GM19438 (cell line): ENCODE results near the gene POLRMT.
"Not testable (repeated sequence)": the region's sequence is repeated elsewhere in the genome, so short reads cannot be mapped to it uniquely, and the experiment has no call there.

ENCODE experiments used
- ATAC-seq: cut with Tn5 transposase; IDR thresholded peaks from one replicate; pipeline ENCODE4 v1.9.1; 2021; ENCODE audit warnings: low read depth; ENCODE audit not compliant: unreplicated experiment

Gene POLRMT

DNA sequence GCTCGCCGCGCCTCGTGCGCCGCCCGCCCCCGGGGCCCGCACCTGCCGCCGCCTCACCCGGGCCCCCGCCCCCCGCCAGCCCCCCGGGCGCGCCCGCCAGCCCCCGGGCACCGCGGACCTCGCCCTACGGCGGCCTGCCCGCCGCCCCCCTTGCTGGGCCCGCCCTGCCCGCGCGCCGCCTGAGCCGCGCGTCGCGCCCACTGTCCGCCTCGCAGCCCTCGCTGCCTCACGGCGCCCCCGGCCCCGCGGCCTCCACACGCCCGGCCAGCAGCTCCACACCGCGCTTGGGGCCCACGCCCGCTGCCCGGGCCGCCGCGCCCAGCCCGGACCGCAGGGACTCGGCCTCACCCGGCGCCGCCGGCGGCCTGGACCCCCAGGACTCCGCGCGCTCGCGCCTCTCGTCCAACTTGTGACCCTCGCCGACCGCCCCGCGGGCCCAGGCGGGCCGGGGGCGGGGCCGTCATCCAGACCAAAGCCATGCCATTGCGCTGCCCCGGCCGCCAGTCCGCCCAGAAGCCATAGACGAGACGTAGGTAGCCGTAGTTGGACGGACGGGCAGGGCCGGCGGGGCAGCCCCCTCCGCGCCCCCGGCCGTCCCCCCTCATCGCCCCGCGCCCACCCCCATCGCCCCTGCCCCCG, 17.2 kb downstream of the POLRMT start:
- no peak for ATAC-seq

DNA sequence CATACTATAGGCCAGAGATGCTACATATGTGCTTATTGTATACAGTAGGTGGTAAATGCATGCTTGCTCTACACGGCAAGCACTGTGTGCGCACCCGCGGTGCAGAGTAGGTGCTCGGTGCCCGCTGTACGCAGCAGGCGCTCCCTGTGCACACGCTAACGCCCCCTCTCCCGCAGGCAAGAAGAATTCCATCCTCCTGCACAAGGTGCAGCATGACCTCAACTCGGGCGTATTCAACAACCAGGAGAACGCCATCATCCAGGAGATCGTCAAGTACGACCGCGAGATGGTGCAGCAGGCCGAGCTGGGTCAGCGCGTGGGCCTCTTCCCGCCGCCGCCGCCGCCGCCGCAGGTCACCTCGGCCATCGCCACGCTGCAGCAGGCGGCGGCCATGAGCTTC, 17.7 kb downstream of the POLRMT start:
- ATAC-seq = no peak

DNA sequence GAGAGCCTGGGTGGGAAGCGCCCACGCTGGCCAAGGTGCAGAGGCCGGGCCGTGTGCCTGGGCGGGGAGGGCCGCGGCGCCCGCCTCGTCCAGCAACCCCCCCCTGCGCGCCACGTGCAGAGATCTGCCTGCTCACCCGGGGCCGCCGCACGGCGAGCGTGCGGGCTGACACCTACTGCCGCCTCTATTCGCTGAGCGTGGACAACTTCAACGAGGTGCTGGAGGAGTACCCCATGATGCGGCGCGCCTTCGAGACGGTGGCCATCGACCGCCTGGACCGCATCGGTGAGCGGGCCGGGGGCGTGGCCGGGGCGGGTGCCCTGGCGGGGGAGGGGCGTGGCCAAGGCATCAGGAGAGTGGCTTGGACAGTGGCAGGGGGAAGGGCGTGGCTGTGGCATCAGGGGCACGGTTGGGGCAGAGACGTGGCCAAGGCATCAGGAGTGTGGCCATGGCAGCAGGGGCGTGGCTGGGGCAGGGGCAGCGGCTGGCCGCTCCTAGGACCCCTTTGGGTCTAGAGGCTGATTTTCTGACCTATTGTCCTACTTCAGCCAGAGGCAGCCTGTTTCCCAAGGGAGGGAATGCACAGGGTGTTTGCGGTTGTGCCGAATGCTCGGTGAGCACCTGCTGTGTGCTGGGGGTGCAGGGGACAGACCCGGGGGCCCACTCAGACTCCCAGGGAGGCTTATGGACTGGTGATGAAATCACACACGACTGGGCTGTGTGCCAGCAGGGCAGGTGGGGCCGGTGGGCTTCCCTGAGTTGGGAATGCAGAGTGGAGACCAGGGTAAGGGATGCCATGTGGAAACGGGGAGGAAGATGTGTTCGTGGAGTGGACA, 19.4 kb downstream of the POLRMT start:
- ATAC-seq = no peak

DNA sequence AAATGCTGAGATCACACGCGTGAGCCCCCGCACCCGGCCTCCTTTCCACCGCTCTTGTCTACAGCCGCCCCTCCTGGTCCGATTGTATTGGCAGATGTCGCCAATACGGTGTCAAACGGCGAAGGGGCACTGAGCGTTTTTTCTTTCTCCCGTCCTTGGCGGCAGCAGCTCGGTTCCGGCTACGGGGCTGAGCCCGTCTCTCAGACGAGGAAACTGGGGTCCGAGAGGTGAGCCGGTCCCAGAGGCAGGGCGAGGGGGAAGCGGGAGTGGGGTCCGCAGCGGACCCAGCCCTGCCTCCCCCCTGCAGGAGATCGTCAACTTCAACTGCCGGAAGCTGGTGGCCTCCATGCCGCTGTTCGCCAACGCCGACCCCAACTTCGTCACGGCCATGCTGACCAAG, 20.4 kb downstream of the POLRMT start:
- ATAC-seq = no peak

DNA sequence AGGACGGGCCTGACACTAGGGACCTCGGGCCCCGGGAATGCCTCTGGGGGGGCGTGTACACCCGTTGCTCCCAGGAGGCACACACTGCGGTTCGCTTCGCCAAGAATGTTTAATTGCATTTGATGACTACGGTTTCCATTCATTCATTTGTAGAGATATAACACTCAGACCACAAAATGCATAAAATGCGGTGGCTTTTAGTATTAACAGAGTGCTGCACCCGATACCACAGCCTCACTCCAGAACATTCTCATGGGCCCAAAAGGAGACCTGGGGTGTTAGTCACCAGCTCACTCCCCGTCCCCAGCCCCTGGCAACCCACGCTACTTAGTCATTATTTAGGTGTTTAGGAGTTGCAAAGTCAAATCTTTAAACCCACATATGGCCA, 21.9 kb downstream of the POLRMT start:
- ATAC-seq = no peak

DNA sequence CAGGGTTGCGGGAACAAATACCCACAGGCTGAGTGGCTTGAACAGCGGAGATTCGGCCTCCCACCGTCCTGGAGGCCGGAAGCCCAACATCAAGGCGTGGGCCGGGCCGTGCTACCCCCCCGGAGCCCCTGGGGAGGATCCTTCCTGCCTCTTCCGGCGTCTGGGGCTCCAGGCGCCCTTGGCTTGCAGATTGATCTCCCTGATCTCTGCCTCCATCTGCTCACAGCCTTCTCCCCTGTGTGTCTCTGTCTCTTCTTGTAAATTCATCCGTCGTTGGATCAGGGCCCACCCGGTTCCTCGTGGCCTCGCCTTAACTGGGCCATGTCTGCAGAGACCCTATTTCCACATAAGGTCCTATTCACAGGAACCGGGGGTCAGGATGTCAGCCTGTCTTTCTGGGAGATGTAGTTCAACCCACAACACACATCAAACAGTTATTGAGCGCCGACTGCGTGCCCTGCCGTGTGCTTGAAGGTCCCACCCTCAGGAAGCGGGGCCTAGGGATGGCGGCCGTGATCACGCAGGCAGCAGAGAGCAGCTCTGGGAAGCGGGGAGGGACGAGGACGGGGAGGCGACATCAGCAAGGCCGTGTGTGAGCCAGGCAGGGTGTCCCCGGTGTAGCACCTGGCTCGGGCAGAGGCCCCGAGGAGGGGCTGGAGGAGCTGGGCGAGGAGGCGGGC, 22.4 kb downstream of the POLRMT start:
- ATAC-seq = no peak

DNA sequence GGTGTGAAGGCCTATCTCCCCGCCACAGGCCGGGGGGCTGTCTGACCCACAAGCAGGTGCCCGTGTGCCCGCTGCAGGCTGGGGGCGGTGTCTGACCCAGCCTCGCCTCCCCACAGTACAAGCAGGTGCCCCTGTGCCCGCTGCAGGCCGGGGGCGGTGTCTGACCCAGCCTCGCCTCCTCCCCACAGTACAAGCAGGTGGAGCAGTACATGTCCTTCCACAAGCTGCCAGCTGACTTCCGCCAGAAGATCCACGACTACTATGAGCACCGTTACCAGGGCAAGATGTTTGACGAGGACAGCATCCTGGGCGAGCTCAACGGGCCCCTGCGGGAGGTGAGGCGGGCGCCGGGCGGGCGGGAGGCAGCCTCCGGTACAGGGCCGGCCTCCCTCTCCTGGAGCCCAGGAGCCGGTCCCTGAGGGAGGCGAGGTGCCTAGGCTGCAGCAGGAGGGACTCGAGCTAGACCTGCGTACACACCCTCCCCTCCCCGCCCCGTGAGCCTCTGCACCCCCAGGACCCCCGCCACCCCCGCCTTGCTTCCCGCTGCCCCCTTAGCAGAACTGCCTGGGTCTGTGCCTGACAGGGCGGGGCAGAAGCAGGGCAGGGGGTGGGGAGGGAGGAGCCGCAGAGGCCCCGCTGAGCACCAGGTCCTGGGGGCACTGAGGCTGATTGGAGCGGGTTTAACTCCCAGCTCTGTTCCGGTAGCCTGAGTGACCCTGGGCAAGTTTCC, 23.1 kb downstream of the POLRMT start:
- no peak for ATAC-seq

DNA sequence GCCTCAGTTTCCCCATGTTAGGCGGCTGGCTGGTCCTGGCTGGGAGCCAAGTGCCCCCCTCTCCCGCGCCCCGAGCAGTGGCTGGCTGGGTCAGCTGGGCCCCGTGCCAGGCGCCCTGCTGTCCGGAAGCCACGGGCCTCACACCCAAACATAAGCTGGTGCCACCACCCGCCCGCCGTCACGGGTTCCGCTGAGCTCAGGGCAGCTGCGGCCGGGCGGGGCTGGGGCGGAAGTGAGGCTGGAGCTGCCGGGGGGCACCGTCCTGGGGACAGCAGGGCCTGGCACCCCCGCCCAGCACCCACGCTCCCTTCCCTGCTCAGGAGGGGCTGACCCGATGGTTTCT, 24.4 kb downstream of the POLRMT start:
- no peak for ATAC-seq

DNA sequence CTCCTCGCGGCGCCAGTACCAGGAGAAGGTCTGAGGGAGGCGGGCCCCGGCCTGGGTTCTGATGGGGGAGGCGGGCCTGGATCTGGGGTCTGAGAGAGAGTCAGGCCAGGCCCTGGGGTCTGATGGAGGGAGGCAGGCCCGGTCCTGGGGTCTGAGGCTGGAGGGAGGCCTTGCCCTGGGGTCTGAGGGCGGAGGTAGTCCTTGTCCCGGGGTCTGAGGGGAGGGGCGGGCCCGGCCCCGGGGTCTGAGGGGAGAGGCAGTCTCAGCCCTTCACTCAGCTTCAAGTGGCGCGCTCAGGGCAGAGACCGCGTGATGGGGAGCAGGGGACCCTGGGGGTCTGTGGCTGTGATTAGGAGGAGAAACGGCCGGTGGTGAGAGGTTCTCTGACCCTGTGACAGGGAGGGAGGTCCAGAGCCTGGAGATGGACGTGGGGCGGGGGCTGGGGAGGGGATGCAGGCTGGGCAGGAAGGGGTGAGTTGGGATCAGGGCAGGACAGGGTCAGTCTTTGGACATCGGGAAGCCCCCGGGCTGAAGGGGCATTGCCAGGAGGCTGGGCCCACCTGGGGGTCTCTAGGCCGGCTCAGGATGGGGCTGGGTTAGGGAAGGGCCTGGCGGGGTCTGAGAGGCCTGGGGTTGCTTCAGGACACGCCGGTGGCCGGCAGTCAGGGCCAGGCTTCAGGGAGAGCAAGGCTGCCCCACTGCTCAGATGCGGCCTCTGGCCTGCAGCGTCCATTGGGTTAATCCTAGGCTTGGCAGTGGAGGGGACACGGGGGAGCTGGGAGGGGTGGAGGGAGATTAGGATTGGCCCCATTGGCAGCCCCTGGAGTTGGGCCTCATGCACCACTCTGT, 25.0 kb downstream of the POLRMT start:
- ATAC-seq = no peak

DNA sequence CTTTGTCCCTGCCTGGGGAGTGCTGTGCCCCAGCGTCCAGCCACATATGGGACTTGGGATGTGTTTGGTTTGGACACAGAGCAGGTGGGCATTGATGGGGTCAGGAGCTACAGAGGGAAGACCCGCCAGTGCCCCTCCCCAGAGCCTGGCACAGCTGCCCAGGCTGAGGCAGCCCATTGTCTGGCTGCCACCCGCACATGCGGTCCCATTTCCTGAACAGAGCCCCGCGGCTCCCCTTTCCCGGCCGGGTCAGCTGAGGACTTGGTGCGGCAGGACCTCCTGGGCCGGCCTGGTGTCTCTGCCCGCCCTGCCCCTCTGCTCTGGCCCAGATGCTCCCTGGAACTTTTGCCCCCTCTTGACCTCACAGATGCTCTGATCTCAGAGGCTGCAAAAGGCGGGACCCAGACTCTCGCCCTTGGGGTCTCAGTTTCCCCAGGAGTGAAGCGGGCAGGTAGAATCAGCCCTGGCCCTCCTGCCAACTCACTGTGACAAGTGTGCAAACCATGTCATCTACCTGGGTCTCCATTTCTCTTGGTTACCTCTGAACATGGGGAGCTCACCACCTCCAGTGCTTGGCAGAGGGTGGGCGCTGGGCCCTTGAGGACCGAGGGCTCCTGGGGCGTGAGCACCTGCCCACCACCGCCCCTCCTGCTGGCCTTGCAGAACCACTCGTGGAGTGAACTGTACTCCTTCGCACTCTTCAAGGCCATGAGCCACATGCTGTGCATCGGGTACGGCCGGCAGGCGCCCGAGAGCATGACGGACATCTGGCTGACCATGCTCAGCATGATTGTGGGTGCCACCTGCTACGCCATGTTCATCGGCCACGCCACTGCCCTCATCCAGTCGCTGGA, 25.8 kb downstream of the POLRMT start:
- ATAC-seq = no peak

DNA sequence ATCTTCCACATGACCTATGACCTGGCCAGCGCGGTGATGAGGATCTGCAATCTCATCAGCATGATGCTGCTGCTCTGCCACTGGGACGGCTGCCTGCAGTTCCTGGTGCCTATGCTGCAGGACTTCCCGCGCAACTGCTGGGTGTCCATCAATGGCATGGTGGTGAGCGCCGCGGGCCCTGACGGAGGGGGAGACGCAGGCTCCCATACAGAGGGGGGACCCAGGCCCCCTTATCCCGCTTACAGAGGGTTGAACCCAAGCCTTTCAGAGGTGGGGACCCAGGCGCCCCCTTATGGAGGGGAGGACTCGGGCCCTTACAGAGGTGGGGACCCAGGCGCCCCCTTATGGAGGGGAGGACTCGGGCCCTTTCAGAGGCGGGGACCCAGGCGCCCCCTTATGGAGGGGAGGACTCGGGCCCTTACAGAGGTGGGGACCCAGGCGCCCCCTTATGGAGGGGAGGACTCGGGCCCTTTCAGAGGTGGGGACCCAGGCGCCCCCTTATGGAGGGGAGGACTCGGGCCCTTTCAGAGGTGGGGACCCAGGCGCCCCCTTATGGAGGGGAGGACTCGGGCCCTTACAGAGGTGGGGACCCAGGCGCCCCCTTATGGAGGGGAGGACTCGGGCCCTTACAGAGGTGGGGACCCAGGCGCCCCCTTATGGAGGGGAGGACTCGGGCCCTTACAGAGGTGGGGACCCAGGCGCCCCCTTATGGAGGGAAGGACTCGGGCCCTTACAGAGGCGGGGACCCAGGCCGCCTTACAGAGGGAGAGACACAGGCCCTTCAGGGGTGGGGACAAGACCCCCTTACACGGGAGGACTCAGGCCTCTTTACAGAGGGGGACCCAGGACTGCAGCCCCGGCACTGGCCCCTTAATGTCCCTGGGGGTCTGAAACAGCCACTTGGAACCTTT, 28.0 kb downstream of the POLRMT start:
- ATAC-seq = not testable (repeated sequence)

DNA sequence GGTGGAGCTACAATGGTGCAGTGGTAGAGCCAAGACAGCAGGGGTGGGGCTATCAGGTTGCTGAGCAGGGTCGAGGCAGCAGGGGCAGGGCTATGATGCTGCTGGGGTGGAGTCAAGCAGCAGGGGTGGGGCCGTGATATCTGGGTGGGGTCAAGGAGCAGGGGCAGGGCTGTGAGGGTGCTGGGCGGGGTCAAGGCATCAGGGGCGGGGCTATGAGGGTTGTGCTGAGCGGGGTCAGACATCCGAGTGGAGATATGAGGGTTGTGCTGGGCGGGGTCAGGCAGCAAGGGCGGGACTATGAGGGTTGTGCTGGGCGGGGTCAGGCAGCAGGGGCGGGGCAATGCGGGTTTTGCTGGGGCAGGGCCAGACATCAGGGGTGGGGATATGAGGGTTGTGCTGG, 29.0 kb downstream of the POLRMT start:
- ATAC-seq = no peak

DNA sequence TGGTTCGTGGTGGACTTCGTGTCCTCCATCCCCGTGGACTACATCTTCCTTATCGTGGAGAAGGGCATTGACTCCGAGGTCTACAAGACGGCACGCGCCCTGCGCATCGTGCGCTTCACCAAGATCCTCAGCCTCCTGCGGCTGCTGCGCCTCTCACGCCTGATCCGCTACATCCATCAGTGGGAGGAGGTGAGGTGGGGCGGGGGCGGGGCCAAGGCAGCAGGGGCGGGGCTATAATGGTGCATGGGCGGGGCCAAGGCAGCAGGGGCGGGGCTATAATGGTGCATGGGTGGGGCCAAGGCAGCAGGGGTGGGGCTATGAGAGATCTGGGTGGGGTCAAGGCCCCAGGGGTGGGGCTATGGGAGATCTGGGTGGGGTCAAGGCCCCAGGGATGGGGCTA, 29.6 kb downstream of the POLRMT start:
- ATAC-seq = not testable (repeated sequence)

DNA sequence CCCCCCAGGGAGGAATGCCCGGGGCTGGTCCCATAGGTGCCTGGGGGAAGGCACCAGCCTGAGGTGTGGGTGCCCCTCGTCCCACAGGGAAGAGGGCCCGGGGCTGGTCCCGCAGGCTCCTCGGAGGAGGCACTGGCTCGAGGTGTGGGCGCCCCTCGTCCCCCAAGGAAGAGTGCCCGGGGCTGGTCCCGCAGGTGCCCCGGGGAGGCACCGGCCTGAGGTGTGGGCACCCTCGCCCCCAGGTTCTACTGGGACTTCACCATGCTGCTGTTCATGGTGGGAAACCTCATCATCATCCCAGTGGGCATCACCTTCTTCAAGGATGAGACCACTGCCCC, 30.1 kb downstream of the POLRMT start:
- not testable (repeated sequence) for ATAC-seq

DNA sequence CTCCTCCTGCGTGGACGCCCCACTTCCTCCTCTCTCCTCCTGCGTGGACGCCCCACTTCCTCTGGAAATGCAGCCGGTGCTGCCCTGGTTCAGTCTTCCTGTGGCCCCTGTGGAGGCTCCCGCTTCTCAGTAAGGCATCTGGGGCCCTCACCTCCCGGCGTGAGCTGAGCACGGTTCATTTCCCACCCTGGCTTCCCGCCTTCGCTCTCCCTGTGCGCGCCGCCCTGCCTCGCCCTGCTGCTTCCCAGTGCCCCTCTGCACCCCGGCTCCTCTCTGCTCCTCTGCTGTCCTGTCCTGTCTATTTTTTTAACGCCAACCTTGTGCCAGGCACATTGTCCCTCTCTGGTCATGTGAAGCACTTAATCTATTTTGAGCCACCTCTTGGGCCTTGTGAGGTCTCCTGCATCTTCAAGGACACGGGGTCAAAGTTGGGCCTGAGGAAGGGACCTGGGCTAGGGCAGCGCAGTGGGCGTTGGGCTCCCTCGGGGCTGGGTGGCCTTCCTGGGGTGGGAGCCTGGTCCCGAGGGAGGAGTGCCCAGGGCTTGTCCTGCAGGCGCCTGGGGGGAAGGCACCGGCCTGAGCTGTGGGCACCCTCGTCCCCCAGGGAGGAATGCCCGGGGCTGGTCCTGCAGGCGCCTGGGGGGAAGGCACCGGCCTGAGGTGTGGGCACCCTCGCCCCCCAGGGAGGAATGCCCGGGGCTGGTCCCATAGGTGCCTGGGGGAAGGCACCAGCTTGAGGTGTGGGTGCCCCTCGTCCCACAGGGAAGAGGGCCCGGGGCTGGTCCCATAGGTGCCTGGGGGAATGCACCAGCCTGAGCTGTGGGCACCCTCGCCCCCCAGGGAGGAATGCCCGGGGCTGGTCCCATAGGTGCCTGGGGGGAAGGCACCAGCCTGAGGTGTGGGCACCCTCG, 30.7 kb downstream of the POLRMT start:
- no peak for ATAC-seq

DNA sequence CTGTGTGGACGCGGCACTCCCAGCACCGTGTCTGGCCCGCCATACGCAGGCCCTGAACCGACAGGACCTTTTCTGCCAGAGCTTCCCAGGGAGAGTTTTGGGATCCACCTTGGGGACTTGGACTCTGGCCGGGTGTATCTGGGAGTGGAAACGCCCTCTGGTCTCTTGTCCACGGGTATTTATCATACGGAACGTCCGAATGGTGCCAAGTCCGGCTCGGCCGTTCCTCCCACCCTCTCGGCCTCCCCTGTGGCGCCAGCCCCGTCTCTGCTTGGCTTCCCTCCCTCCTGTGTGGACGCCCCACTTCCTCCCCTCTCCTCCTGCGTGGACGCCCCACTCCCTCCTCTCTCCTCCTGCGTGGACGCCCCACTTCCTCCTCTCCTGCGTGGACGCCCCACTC, 31.5 kb downstream of the POLRMT start:
- ATAC-seq = no peak

DNA sequence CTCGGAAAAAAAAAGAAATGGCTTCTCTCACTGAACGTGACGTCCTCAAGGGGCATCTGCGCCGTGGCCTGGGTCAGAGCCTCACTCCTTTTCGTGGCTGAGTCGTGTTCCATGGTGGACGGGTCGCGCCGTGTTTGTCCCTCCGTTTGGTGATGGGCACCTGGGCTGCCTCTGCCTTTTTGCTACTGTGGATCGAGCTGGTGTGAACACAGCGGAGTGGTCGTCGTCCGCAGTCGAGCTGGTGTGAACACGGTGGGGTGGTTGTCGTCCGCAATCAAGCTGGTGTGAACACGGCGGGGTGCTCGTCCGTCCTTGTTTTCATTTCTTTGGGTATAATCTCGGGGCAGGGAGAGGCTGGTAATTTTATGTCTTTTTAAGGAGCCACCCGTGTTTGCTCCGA, 32.0 kb downstream of the POLRMT start:
- ATAC-seq = no peak
